DMS53 treated with DMSO at 0.1 percent for 48 hours (cell line): Measurements from ENCODE around the gene CYFIP2.

Experiments used
- DNase-seq: peaks from one replicate; lab custom pipeline; 2025; ENCODE audit not compliant: unreplicated experiment; lab: John Stamatoyannopoulos, UW

The CYFIP2 gene

DNA sequence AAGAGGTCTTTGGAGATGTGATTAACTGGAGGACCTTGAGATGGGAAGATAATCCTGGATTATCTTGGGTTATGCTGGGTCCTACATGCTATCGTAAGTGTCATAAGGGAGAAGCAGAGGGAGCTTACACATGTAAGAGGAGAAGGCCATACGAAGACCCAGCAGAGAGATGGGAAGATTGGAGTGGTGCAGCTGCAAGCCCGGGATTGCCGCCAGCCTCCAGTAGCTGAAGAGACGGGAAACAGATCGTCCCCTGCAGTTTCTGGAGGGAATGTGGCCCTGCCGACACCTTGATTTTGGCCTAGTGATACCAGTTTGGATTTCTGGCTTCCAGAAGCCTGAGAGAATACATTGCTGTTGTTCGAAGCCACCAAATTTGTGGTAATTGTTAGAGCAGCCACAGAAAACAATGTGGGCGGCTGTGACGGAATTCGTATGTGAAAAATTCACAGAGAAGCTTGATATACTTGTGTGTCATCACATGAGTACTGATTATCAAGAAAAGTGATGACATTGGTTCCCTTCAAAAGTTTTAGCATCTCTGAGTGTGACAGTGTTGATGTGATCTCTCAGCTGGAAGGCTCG, 86.9 kb downstream of the CYFIP2 start:
- DNase-seq, result no peak

GRCh38 chr5:157354800-157355199, 88.9 kb downstream of the CYFIP2 start:
- DNase-seq, result no peak

DNA sequence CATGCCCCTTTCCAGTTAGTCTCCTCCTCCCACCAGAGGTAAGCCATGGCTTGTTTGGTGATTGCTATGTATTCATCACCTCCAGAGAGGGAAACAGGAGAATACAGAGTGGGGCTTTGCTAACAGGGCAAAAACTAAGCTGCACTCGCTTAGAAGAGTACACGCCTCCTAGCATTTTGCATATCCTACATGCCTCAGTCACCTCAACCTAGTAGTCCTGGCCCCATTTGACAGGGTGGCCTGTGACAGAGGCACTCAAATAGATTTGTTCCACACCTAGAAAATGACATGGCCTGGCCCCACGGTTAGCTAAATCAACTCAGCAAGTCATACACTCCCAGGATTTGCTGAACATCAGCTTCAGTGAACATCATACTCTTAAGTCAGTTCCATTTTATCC, 90.7 kb downstream of the CYFIP2 start:
- DNase-seq, result no peak

- no peak for DNase-seq
Measured at GRCh38 chr5:157357823-157358222, 91.9 kb downstream of the CYFIP2 start.

DNA sequence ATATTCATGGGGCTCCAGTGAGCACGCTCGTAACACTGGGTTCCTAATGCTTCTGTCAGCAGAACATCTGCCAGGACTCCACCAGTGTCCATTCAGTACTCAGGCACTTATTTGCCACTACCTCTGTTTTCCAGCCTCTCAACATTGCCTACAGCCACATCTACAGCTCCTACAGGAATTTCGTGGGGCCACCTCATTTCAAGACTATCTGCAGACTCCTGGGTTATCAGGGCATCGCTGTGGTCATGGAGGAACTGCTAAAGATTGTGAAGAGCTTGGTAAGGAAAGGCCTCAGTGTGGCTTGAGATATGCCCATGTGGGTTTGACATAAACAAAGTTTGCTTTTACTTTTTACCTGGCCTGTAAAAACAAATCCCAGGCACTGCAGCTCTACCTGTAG, 92.9 kb downstream of the CYFIP2 start:
- no peak for DNase-seq

DNA sequence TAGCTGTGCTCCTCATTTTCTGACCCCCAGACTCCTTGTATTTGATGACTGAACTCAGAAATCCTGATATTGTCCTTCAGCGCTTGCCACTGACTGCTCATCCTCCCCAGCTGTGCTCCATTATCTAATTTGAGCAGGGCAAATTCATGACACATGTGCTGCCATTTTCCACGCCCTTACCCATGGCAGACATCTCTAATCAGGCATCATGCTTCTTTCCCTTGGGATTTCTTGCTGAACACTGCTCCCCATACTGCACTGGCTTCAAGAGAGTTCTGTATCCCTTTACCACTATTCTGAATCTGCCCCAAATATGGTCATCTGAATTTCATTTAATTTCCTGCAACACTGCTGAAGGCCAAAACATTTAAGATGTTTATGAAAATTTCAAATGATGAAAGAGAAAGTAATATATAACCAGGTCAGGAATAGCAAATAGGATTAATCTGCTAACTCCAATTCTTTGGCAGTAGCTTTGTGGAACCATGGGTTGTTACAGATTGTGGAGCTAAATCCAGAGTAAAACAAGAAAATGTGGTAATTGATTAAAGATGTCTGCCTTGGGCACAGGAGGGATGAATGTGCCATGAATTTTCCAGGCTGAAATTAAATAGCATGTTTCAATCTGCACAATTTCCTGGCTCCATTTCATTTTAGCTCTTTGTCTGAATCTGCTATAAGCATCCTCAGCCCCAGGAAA, 93.6 kb downstream of the CYFIP2 start:
- no peak for DNase-seq

- DNase-seq, result no peak
Measured at GRCh38 chr5:157362012-157362411, 96.1 kb downstream of the CYFIP2 start.

GRCh38 chr5:157362502-157362901, 96.6 kb downstream of the CYFIP2 start:
- no peak for DNase-seq

DNA sequence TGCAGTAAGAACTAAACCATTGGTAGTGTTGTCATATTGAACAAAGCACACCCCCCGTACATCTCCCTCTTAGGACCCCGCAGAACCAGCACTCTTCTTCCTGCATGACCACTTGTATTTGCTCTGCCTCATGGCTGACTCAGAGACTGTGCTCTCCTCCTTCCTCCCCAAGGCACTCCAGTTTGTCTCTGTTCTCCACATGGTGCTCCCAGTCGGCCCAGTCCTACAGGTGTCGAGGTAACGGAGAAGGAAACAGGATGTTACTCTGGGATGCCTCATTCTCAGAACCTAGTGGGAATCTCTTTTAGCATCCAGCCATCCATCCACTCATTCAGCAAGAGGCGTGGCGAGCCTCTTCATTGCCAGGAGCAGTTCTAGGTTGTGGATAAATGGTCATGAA, 97.1 kb downstream of the CYFIP2 start:
- no peak for DNase-seq

DNA sequence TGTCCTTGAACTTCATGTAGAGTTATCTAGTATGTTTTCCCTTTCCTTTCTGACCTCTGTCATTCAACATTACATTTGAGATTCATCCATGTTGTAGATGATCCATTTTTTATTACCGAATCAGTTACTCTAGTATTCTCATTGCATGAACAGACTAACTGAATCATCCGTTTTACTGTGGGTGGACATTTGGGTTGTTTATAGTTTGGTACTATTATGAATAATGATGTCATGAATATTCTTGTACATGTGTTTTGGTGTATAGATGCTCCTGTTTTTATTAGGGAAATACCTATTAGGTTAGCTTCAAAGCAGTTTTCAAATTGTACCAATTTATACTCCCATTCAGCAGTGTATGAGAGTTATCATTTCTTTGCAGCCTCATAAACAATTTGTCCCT, 99.8 kb downstream of the CYFIP2 start:
- DNase-seq, result no peak

DNA sequence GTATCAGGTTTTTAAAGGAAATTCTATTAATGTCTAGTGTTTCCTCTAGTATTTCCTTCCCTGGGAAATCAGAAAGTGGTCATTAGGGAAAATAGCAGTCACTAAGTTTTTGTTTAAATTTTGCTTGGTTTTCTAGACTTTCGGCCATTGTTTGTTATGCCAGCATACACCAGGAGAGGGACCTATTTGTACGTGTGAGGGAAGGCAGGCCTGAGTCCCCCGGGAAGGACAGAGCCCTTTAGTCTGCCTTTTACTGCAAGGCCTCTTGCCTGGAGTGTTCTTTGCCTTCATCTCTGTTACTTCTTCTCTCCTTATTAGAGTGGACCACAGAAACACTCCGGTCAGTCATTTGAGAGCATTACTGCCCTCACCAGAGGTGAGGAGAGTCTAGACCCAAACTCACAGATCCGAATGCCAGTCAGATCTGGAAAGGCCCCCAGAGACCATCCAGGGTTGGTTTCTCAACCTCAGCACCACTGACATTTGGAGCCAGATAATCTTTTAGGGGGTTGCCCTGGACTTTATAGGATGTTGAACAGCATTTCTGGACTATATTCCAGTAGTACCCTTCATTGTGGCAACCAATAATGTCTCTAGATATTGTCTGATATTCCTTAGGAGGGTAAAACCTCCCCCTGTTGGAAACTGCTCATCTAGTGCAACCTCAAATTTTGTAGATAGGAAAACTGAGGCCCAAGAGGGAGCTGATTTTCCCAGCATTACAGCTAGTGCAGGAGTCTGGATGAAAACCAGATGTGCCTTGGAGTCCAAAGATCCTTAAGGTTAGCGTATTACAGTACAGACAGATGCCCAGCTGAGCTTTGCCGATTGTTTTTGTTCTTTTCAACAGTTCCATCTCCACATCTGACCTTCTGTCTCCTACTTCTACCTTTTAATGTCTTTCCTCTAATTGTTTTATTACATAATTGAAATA, 101.1 kb downstream of the CYFIP2 start:
- DNase-seq, result no peak

- DNase-seq, result no peak
Measured at GRCh38 chr5:157369507-157369906, 103.6 kb downstream of the CYFIP2 start.

GRCh38 chr5:157370967-157371366, 105.0 kb downstream of the CYFIP2 start:
- no peak for DNase-seq

GRCh38 chr5:157371655-157372471, 105.9 kb downstream of the CYFIP2 start:
- no peak for DNase-seq

DNA sequence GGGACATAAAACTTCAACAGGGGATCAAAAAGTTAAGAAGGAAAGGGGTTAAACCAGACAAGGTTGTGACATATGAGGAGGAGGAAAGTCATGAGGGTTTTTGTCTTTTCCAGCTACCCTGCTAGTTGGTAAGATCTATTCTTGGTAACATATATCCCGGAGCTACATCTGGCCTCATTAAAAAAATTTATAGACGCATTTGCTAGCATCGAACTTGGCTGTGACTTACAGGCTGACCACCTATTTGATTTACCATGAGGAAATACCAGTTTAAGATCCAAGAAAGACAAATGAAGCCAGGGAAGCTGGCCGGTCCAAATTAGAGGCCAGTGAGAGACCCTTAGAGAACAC, 106.5 kb downstream of the CYFIP2 start:
- no peak for DNase-seq

DNA sequence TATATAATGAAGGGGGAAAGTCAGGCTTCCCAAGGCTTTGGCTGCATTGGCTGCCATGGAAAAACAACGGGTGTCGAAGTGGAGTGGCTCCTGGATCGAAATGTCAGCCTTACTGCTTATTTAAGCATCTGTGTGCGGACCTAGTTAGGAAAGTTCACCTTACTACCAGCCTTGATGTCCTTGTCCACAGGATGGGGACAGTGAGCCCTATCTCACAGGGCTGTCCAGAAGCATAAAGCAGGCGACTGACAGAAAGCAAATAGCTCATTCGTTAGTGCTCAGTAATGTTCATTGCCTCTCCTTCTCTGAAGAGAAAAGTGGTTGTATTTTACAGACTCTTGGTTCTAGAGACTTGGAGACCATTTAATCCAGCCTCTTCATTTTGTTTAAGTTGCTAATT, 112.6 kb downstream of the CYFIP2 start:
- DNase-seq, result no peak

- DNase-seq, result no peak
Measured at GRCh38 chr5:157379983-157380382, 114.1 kb downstream of the CYFIP2 start.

DNA sequence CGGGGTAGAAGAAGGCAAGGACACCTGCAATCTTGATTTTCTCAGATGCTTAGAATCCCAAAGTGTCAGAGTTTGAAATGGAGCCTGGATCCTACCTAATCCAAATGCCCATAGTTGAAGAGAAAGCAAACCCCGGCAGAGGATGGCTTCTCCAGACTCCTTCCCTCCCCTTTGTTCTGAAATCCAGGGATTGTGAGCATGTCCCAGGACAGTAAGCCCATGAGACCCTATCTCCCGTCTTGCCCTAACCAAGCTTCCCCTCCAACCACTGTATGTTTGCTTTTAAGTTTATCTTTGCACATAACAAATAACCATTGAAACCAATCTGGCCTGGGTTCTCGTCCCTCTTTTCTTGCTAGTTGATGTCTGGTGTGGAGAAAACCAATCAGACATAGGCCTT, 115.8 kb downstream of the CYFIP2 start:
- no peak for DNase-seq

DNA sequence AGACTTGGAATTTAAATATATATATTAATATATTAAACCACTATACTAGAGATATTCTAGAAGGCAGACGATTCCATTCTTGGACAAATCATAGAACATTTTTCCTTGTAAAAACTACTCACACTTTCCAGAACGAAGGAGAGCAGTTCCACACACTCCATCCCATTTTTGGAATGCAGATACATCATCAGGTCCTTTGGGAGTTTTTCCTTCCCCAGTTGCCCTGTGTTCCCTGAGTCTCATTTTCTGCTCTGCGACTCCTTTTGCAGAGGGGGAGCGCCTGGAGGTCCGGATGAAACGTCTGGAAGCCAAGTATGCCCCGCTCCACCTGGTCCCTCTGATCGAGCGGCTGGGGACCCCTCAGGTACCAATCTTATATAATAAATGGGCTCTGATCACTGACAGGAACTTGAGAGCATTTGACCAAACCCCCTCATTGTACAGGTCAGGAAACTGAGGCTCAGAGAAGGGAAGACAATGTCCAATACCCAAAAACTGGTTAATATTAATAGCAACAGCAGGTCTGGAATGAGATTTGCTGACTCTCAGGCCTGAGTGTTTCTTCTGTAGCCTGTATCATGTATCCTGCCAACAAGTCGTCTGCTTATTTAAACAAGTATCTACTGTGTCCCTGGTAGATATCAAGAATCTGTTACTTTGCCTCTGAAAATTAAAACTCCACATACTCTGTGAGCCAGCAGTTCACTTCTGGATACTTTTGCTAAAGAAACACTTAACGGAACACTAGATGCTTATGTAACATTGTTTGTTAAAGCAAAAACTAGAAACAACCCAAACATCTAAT, 117.3 kb downstream of the CYFIP2 start:
- no peak for DNase-seq

- DNase-seq, result no peak
Measured at GRCh38 chr5:157384971-157385709, 119.2 kb downstream of the CYFIP2 start.
